Stimulated activated CD4-positive, alpha-beta T cell treated with anti-CD3 and anti-CD28 coated beads, Interleukin-1b, Interleukin-23, amount 100 ng/mL, for 24 hours (primary cell): ENCODE results near the gene CYP26B1.
A peak's percentile ranks its signal among the peaks of the same experiment; 100 is the strongest.

Experiments
- DNase-seq, 4 experiments: peaks; one replicate each; pipeline ENCODE4 v3.0.0-alpha.2; 2020; ENCODE audit warnings: low read depth in 4 of 4, low spot score in 1 of 4

CYP26B1 gene

DNA sequence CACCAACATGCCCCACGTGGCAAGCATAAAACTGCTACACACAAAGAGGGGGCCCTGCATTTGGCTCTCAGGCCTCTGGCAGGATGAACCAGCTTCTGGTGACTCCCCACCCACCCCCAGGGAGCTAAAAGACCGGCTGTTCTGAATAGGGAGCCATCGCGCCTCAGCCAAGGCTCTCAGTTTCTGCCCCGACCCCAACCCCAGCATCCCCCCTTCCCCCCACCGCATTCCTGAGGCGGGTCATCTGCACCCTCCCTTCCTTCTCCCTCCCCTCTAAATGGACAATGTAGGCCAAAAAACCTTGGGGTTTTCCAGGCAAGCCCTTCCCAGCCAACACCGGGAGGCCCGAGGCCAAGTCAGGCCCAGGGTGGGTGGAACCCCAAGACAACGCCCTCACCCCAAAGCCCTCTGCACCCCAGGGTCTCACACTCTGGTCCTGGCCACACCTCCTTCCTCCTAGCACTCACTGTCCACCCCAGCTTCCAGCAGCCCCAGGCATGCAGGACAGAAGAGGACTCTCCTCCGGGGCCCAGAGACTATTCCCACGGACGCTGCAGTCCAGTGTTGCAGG is 5.7 kb downstream of the CYP26B1 start:
- no peak for DNase-seq

DNA sequence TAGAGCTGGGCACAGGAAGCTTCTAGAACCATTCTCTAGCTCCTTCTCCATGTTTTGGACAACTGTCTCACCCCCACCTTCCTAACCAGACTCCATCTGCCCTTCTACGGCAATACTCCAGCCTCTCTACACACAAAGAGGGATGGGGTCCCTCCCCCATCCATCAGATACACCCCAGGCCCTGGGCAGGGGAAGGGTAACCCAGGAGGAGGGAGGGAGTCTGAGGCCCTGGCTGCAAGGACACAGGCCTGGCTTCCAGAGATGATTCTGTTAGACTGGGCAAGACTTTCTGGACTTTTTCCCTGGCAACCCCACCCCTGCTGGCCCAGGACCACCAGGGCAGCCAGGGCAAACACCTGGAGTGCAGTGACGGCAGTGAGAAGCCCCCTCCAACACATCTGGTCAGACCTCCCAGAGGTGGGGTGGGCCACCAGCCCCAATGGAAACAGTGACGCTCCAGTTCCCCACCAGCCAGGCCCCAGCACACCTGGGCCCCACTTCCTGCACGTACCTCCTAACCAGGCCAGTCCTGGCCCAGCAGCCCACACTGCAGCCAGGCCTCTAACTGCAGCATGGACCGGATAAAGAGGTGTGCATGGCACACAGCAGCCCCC is 6.5 kb downstream of the CYP26B1 start:
- DNase-seq, result no peak

DNA sequence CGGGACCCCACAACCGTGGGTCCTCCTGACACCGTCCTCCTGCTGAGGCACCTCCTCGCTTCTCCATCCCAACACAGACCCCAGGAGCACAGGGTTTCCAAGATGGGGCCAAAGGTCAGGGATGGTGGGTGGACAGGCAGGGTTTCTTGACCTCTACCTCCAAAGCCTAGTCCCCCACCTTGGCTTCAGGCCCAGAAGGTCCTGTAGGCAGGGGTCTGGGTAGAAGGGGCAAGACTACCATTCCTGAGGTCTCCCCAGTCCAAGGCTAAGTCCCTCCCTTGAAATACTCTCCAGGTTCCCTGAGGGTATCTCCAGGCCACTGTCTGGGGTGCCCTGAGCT is 7.1 kb downstream of the CYP26B1 start:
- DNase-seq, result no peak

DNA sequence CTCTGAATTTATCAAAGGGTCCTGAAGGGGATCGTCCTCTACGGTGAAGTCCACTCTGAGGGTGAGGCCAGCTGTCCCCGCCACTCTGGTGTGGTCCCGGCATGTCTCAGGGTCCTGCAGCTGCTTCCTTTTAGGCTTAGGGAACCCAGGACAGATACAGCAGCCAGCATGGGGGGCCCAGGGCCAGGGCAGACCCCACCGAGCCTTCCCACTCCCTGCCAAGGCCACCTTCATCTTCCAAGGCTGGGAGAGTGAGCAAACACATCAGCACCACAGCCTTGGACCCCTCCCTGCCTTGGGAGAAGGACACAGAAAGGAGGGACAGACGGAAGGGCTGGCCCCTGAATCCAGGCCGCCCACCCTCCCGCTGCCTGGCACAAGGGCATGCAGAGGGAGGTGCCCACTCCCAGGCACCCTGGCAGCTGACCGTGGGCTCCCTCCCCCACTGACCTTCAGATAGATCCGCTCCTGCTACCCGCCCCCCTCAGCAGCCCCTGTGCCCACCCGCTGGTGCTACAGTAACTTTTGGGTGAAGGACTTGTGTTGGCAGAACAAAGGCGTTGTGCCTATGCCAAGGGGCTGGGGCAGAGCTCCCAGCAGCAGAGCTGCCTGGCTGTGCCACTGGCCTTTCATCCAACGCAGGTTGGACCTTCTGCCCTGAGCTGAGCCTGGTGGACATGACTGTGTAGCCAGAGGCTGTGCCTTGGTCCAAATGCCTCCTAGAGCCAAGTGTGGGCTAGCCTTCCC is 7.6 kb downstream of the CYP26B1 start:
- no peak for DNase-seq

DNA sequence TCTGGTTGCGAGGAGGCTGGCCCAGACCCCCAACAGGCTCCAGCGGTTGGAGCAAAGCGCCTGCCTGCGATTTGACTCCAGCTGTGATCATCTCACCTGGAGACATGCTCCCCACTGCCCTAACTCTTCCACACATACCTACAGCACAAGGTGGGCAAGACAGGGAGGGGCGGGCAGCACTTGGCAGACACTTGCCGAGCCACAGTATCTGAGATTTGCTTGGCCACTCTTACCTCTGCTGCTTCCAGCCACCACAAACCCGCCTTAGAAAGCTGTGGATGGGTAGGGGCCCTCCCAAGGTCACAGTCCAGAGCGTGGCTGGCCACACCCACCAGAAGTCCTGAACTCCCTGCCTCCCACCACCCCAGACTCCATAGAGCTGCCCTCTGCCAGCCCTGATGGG is 8.2 kb downstream of the CYP26B1 start:
- DNase-seq, result no peak

DNA sequence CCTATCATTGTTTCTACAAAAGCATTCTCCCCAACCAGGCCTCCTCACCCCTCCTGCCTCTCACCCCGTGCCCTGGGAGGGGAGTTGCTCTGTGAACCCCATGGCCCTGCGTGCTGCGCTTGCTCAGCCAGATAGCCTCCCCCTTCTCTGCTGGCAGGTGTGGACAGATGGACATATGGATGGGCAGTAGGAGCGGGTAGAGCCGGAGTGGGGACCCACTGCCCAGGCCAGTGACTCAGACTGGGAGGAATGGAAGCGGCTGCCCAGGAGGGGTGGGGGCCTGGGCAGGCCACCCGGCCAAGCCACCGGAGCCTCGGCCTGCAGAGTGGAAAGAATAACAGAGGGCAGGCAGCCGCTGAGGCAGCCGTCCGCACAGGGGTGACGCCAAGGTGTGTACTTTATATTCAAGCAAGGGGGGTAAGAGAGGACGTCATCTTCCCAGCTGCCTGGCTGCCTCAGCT is 8.7 kb downstream of the CYP26B1 start:
- DNase-seq, result no peak

DNA sequence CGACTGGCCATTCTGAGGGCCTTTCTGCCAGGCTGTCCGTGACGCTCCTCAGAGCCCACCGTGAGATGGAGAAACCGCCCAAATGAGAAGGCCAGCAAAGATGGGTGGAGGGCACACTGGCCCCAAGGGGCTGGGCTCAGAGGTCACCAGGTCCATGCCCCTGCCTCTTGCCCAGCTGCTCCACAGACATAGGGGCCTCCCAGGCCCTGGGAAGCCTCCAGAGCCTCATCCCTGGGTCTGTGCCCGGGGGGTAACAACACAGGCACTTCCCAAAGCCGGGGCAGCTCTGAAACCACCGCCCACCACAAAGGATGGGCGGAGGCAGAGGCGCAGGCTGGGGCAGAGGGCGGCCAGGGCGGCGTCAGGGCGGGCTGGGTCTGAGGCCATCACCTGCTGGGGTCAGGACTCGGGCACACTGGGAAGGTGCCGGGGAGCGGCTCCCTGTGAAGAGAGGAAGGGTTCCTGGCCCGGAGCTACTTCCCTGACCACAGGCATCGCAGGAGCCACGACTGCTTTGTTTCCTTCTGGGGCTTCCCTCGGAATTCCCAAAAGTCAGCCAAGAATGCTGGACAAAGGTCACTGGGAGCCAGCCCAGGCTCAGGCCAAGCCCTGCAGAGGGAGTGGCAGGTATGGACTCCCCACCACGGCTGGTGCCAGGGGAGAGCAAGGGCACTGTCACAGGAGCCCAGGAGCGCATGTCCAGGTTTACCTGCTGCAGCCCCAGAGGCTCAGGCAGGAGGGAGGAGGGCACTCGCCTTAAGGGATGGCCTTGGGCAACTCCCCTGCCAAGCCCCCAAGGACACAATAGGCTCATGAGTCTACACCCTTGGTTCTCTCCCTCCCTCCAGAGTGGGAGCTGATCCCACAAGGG is 9.4 kb downstream of the CYP26B1 start:
- DNase-seq, result no peak

DNA sequence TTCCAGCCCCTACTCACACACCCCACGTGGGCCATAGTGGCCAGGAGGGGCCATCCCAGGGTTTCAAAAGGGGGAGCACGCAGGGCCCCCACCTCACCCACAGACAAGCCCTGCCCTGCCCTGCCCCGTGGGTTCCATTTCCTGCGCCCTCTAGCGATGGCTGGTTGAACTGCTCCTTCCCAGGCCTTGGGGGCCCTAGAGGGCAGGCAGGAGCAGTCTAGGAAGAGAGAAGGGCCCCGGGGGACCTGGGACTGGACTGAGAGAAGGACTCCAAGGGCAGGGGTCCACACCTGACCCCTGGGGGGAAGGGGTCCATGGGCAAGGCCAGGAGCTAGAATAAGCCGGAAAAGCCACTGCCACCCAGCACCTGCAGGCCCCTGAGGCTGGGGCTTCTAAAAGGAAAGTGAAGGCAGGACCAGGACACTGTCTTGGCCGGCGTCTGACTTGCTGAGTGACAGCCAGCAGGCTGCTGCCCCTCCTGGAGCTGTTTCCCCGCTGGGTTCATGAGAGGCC is 10.1 kb downstream of the CYP26B1 start:
- DNase-seq, result peak; percentile 32 to 58 (median 50)

DNA sequence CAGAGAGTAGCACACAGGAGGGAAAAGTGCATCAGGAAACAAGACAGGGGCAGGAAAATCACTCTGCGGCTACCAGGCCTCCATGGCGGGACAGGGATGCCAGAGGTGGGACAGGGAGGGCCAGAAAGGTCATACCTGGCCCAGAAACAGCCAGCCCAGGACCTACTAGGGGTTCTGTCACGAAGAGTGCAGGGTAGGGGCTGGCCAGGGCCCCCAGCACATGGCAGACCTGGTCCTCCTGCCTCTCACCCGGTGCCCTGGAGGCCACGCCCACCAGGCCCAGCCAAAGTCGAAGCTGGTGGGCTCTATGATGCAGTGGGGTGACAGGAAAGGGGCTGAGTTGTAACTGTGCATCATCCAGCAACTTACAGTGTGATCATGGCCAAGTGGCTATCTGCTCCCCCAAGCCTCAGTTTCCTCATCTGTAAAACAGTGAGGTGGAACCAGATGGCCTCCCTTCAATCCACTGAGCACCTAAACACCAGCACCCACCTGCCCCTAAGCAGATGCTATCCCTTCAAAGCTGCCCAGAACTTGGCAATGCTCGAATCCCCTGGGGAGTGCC is 10.6 kb downstream of the CYP26B1 start:
- no peak for DNase-seq

DNA sequence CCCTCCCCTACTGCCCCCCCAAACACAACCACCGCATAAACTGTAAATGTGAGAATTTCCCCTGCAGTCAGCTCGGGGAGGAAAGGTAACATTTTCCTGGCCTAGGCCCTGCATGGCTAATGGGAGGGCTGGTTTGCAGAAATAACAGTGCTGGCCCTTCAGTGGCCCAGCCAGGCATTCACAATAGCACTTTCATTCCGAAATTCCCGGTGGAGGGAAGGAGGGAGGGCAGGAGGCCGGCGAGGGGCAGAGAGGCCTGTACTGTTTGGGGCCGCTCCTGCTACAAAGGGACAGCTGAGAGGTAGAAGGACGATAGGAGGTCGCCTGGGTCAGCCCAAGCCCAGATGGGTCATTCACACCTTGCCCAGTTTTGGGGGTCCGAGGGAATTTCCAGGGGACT is 11.3 kb downstream of the CYP26B1 start:
- DNase-seq, result no peak

DNA sequence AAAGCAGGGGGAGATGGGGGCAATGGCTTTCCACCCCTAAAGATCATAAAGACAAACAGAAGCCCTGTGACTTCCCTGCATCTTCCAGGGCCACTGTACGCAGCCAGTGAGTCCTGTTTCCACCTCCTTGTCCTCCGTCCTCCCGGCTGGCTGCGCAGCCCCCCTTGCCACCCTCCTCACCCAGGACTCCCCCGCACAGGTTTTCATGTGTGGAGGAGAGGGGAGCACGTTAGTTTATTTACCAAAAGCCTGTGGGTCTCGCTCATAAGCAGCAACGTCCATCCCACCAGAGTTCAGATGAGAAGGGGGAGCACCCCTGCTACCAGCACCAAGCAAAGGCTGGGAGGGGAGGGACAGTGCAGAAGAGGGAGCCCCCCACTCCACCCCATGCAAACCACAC is 11.7 kb downstream of the CYP26B1 start:
- DNase-seq, result no peak

DNA sequence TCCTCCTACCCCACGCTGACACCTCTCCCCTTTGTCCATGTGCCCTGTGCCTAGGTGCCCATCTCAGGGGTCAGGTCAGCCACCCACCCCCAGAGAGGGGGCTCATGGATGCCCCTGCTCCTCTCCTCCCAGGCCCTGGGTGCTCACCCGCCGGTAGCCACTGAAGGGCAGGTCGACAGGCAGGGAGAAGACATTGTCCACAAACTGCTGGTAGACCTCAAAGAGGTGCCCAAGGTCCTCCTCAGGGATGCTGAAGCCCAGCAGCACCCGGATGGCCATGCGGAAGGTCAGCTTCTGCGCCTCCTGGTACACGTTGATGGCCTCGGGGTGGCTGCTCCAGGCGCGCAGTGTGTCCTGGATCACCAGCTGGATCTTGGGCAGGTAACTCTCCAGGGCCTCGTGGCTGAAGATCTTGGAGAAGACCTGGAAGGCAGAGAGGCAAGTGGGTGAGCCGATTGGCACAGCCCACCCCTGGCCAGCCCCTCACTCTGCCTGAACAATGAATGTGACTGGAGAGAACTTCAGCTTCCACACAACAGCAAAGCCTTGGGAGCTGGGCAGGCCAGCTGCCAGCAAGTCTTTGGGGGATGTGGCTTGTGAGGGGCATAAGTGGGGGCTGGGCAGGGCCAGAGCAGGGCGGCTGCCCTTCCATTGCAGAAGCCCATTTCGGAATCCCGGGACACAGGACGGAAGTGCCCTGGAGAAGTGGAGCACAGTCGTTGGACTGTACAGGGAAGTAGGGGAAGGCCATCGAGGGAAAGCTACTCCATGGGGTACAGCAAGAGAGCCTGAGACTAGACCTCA is 12.5 kb downstream of the CYP26B1 start:
- no peak for DNase-seq

DNA sequence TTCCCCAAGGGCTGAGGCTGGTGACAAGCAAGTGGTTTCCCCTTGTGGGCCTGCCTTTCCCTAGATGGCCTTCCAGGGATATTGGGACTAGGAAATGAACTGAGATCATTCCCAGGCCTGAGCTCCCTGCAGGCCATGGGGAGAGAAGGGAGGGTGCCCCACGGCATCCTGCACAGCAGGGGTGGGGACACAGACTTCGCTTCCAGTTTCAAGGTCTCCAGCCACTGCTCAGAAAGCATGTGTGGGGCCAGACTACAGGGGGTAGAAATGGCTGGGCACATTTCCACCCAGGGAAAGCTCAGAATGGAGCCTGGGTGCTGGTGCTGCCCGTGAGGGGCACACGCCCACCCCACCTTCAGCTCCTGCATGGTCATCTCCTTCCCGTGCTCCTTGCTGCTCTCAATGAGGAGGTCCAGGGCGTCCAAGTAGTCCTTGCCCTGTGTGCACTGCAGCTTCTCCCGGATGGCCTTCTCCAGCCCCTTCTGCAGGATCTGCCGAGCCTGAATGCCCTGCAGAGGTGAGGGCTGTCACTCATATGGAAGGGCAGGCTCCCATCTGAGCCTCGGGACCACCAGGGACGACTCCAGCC is 13.2 kb downstream of the CYP26B1 start:
- DNase-seq, result no peak

DNA sequence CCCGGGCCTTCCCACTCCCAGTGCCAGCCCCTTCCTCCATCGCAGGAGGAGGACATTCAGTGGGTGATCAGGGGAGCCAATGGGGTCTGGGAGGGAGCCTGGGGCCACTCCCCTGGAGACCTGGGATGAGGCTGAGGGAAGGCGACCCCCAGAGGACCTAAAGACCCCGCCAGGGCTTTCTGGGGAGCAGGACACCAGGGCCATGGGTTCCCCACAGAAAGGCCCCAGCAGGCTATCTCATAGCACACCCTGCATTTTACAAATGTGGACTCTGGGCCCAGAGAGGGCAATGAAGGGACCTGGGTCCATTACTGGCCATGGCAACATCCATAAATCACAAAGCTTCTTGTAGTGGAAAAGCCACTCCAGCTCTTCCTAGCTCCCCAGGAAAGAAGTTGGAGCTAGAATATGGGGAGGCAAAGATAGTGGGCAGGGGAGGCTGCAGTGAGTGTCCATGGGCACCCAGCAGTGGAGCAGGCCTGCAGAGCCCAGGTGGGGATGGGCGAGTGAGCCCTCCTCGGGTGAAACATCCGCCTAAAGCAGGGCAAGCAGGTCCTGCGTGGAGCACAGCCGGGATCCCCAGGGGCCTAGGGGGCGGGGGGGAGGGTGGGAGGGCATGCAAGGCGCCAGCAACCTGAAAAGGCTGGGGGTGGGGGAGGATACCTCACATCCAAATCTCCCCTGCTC is 13.8 kb downstream of the CYP26B1 start:
- no peak for DNase-seq

DNA sequence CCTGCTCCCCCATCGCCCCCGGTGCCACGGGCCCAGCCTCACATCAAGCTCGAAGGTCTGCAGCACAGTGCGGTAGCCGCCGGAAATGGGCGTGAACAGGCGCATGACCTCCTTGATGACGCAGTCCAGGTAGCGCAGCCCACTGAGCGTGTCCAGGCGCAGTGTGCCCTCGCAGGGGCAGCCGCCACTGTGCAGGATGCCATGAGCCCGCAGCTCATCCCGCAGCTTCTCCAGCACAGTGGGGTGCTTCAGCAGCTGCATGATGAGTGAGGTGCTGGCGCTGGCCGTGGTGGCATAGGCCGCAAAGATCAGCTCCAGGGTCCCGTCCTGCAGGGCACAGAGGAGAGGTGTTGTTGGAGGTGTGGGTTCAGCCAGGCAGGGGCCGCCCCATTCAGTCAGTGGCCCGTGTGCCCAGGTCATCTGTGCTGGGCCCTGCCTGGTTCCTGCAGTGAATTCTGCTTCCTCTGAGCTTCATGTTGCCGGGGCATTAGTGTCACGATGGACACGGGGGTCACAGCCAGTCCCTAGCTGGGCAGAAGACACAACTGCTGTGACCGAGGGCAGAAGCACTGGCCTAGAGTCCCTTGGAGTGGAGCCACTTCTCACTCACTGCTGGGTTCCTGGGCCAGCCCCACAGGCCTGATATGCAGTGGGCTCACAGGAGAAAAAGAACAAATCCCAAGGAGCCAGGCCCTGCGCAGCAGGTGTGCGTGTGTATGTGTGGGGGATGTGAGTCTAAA is 14.5 kb downstream of the CYP26B1 start:
- DNase-seq, result no peak

DNA sequence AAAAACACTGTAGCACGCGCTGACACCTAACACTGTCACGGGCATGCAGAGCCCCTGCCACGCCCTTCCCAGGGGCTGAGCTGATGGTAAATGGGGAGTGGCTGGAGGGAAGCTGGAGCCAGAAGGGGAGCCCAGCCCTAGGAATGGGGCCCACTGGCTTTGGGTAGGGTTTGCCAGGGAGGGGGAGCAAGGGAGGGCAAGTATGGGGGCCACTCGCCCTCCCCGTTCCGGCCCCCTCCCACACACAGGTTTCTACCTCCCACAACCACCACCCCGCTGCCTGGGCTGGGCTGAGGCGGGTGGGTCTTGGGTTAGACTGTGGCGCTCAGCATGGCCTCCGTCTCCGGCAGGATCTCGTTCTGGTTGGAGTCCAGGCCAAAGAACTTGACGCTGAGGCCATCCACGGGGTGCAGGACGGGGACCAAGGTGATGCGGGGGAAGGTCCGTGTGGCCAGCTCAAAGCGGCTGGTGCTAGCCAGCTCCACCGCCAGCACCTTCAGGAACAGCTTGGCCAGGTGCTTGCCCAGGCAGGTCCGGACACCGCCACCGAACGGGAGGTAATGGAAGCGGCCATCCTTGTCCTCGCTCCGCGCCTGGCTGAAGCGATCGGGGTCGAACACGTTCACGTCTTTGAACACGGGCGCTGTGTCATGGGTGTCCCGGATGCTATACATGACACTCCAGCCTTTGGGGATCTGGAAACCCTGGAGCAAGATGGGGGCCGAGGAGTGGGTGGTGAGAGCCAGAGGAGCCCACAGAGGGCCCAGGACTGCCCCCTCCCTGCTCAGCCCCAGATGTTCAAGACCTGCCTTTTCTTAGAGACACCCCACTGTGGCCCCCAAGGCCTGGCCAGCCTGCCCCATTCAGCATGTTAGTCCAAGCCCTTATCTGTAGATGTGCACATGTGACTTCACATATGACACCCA is 15.5 kb downstream of the CYP26B1 start:
- no peak for DNase-seq

DNA sequence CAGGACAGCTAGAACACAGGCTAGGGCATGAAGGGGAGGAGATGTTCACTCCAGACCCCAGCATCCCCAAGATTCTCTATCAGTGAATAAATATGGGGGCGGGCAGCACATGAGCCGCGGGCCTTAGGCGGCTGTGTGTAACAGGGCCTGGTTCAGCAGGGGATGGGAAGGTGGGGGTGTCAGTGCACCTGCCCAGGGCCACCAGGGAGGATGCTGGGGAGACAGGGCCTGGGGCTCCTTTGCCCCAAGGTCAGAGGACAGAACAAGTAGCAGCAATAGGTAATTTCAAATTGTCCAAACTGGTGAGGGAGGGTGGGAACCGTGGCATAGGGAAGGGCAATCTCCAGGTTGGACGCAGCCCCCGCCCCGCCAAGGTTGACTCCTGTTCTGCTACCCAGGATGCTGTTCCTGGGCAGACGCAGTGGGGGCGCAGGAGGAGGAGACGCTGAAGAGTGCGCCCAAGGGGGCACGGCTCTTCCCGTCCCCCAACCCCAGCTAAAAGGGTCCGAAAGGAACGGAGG is 16.2 kb downstream of the CYP26B1 start:
- DNase-seq, result no peak
